IPS-NIHi7 (cell line): ENCODE measurements around the gene IQCE.

Source experiments
- DNase-seq: peaks from one replicate; pipeline ENCODE4 v3.0.0; 2012; ENCODE audit warnings: mixed read lengths; ENCODE audit errors: extremely low spot score

The IQCE gene

DNA sequence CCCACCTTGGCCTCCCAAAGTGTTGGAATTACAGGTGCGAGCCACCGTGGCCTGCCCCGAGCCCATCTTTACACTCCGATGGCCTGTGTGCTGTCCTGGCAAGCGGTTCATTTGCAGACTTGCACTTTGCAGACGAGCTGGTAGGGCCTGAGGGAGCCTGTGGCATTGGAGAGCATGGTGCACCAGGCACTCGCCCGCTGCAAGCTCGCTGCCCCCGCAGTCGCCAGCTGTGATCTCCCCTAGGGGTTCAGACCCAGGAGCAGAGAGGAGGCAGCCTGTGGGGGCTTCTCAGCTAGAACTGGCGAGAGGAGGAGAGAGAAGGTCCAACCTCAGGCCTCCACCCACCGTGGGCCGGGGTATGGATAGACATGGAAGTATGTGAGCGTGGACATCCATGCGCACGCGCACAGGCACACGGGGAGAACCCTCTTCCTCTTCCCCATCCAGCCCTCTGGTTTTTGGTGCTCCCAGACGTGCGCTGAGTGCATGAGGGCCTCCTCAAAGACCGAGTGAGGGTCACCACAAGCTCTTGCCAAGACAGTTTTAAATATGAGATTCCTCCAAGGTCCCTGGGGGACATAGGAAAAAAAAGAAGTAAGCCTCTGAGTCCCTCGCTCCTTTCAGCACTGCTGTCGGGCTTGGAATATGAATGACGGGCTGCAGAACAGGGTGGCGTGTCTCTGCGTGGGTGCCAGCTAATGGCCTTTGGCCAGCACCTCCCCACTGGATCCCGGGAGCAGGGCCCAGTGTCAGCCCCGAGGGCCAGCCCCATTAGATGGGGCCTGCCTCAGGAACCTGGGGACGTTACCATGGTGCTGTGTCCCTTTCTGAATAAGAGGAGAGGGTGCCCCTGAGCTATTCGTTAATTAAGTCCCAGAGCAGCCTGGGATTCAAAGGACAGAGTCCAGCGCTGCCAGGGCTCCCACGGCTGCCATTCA, 57.9 kb downstream of the IQCE start:
- DNase-seq = no peak

DNA sequence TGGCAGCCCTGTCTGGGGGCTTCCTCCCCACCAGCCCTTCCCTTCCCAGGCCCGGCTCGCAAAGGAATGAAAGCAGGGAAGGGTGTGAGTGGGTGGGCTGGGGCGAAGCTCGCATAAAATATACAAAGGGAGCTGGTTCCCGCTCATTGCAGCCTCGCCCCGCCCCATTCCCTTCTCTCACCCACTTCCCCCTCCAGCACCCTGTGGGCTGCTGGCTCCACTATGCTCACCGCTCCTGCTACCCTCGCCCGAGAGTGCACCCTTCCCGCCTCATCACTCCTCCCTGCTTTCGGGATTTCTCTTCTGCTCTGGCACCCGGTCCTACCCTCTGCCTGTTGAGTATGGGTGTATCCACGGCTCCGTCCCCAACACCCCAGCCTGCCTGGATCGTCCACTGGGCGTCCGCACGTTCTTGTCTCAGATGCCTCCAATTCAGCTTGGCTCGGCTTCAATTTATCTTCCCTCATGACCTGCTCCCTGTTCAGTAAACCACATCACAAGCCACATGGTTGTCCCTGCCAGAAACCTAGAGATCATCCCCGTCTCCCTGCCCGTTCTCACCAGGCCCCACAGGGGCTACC, 58.6 kb downstream of the IQCE start:
- no peak for DNase-seq

- no peak for DNase-seq
Measured at GRCh38 chr7:2619116-2619515, 60.3 kb downstream of the IQCE start.

GRCh38 chr7:2621061-2621828, 62.5 kb downstream of the IQCE start:
- DNase-seq = no peak

- DNase-seq = peak; percentile 72
Measured at GRCh38 chr7:2621948-2622640, 63.3 kb downstream of the IQCE start.

- DNase-seq = no peak
Measured at GRCh38 chr7:2622869-2623697, 64.3 kb downstream of the IQCE start.

DNA sequence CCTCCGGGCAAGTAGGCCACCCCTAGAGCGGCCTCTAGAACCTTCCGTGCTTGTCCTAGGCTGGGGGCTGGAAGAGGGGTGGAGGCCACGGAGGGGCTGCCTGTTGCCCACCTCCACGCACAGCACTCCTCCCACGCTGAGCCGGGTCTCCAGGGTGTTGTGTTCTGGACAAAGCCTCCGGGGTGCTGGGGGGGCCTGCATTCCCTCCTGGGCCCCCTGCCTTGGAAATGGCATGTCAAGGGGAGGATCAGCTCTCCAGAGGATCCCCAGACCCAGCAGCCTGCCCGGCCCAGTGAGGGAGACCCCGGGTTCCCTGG, 64.9 kb downstream of the IQCE start:
- no peak for DNase-seq

DNA sequence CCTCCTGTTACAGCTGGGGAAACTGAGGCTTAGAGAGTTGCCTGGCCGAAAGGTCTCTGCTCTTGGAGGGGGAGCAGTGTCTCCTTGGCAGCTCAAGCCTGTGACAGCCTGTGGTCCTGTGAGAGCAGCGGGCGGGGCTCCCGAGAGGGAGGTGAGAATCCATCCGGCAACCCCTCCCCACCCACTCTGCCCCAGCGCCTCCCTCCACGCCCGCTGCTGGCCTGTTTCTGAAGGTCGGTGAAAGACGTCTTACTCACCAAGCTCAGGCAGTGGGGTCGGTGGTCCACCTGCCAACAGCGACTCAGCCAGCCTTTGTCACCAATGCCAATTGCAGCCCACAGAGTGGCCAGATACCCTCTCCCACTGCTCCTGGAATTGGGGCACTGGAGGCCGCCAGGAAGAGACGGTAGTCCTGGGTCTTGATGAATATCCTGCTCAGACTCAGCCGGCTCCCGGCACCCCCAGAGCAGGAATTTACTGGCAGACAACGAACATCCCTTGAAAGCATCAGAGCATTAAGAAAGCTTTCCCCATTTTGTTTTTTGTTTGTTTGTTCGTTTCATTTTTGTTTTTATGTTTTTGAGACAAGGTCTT, 65.6 kb downstream of the IQCE start:
- no peak for DNase-seq

- DNase-seq = no peak
Measured at GRCh38 chr7:2626498-2627117, 67.8 kb downstream of the IQCE start.

DNA sequence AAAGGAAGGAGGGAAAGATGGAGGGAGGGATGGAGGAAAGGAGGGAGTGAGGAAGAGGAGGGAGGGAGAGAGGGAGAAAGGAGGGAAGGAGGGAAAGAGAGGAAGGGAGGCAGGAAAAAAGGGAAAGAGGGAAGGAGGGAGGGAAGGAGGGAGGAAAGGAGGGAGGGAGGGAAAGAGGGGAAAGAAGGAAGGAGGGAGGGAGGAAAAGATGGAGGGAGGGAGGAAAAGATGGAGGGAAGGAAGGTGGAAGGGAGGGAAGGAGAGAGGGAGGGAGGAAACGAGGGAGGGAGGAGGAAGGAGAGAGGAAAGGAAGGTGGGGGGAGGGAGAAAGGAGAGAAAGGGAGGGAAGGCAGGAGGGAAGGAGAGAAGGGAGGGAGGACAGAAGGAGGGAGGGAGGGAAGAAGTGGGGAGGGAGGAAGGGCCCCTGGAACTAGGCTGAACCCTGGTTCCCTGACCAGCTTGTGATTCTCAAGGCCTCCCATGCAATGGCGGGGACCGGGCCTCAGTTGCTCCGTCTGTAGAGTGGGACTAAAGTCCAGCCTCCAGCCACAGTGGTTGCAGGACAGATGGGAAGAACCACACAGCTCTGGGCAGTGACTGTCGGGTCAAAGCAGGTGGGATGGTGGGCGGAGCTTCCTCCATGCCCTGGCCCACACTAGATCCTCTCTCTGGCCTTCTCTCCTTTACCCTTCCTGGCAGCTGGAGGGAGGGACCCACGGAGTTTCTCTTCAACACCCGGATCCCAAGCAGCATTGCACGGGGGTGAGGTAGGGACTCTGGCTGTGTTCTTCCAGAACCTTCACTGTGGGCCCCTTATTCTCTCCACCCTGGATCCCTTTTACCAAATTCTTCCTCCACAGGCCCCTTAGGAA, 68.7 kb downstream of the IQCE start:
- no peak for DNase-seq

GRCh38 chr7:2628130-2628482, 69.3 kb downstream of the IQCE start:
- DNase-seq = no peak

DNA sequence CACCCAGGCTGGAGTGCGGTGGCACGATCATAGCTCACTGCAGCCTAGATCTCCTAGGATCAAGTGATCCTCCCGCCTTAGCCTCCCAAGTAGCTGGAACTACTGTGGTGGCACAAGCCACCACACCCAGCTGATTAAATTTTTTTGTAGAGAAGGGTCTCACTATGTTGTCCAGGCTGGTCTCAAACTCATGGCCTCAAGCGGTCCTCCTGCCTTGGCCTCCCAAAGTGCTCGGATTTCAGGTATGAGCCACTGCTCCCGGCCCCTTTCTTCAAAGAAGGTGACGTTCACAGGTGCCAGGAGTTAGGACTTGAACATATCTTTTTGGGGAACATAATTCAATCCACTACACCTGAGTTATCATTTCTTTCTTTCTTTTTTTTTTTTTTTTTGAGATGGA, 70.1 kb downstream of the IQCE start:
- DNase-seq = no peak

DNA sequence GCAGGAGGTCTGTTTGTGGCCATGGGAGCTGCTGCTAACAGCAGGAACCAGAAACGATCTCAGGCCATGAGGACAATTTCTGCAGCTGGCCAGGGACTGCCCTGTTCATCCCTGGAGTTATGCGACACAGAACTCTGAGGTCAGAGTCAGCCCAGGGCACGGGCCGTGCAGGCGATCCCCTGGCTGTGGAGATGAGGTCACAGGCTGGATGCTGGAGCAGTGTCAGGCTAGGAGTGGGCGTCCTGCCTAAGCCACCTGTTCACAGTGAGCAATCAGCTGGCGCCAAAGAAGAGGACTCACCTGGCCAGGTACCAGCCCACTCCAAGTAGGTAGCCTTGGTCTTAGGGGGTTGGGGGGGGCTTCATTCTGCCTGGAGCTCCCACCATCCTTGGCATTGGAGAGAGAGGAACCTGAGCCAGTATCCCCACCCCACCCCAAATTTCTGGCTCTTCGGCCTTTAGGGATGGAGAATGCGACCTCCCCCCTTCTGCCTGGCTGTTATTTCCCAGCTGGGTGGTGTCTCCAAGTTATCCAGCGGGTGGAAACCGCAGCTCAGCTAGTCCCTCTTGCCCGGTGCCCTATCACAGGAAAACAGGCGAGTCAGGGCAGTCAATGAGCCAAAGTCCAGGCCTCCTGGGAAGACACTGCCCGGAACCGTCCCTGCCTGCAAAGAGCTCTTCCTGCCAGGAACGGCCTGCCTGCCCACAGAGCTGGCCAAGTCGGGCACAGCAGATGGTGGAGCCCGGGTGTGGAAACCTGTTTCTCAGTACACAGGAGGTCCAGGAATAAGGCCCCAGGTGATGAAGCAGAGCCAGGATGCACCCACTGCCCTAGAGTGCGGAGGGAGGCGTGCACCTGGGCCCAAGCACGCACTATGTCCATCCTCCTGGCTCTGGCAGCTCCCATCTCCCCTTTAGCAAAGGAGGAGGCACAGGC, 71.2 kb downstream of the IQCE start:
- no peak for DNase-seq

- no peak for DNase-seq
Measured at GRCh38 chr7:2631946-2632732, 73.4 kb downstream of the IQCE start, which contains the start of gene TTYH3. Gene TTYH3, plus strand, starts transcription at chr7:2631986. Its CDS starts 170 bp downstream, at chr7:2632156.

- DNase-seq = peak; percentile 49
Measured at GRCh38 chr7:2632733-2633537, 74.2 kb downstream of the IQCE start.

DNA sequence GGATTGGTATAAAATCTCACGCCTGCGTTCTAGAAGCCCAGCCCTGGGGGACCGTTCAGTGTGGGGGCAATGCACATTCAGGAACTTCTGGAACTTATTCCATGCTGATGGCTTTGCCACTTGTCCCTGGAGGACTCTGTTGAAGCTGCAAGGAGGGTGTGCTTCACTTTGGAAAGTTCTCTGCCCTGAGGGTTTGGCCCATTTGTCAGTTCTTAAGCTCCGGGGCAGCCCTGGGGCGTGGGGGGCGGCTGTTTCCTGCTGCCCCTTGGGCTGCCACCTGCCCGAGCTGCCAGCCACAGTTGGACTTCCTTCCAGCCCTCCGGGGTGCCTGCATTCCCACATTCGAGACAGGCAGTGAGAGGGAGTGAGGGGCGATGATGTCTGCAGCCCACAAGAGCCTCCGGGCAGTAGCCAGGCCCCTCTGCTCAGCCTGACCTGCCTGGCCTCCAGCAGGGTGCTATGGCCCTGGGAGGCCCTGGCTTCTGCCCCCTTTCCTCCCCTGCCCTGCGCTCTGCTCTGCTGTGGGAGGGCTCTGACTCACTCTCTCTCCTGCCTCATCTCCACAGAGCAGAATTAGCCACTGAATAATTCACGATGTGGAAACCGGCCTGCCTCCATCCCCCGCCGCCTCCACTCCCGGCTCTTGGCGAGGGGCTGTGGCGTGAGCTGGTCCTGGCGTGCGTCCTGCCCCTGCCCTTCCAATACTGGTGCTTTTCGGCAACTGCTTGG, 74.9 kb downstream of the IQCE start:
- no peak for DNase-seq
